ENCODE data around the gene SH3TC1. TPM values are rescaled to one million over a fixed set of nuclear protein-coding genes. Genes with fewer than 3 reads are reported as not detected.

The SH3TC1 gene
- total and polyA plus RNA-seq, 10 of the 15 experiments (the other 5 are each of a cell fraction or from before 2014, with no cell fraction given): 0.19 to 47.0 (median 18.4) TPM

DNA sequence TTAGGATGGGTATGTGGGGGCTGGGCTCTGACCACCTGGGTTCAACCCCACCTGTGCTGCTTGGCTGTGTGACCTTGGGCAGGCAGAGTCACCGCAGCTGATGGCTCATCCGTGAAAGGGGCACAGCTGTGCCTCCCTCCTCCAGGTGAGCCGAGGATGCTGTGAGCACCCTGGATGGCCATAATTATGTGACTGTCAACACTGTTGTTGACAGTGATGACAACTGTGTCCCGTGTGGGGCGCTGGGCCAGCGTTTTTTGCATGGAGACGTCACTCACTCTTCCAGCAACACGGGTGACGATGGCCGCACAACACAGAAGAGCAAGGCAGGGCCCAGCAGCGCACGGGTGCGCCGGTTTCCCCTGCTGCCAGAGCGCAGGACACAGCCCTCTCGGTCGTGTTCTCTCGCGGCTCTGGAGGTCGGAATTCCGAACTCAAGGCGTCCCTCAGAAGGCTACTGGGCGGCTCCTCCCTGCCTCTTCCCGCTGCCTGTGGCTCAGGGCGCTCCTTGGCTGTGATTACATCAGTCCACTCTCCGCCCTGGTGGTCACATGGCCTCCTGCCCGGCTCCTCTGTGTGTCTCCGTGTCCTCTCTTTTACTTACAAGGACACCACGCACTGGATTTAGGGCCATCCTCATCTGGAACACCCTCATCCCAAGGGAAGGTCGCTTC is 1.3 kb downstream of the SH3TC1 start (continued):
- TF ChIP-seq, protein P1, sequence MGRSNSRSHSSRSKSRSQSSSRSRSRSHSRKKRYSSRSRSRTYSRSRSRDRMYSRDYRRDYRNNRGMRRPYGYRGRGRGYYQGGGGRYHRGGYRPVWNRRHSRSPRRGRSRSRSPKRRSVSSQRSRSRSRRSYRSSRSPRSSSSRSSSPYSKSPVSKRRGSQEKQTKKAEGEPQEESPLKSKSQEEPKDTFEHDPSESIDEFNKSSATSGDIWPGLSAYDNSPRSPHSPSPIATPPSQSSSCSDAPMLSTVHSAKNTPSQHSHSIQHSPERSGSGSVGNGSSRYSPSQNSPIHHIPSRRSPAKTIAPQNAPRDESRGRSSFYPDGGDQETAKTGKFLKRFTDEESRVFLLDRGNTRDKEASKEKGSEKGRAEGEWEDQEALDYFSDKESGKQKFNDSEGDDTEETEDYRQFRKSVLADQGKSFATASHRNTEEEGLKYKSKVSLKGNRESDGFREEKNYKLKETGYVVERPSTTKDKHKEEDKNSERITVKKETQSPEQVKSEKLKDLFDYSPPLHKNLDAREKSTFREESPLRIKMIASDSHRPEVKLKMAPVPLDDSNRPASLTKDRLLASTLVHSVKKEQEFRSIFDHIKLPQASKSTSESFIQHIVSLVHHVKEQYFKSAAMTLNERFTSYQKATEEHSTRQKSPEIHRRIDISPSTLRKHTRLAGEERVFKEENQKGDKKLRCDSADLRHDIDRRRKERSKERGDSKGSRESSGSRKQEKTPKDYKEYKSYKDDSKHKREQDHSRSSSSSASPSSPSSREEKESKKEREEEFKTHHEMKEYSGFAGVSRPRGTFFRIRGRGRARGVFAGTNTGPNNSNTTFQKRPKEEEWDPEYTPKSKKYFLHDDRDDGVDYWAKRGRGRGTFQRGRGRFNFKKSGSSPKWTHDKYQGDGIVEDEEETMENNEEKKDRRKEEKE (IDR thresholded peaks at IDR 0.05): no peak
- TF ChIP-seq, protein P2, sequence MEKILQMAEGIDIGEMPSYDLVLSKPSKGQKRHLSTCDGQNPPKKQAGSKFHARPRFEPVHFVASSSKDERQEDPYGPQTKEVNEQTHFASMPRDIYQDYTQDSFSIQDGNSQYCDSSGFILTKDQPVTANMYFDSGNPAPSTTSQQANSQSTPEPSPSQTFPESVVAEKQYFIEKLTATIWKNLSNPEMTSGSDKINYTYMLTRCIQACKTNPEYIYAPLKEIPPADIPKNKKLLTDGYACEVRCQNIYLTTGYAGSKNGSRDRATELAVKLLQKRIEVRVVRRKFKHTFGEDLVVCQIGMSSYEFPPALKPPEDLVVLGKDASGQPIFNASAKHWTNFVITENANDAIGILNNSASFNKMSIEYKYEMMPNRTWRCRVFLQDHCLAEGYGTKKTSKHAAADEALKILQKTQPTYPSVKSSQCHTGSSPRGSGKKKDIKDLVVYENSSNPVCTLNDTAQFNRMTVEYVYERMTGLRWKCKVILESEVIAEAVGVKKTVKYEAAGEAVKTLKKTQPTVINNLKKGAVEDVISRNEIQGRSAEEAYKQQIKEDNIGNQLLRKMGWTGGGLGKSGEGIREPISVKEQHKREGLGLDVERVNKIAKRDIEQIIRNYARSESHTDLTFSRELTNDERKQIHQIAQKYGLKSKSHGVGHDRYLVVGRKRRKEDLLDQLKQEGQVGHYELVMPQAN (conservative IDR thresholded peaks at IDR 0.05): peak; percentile 56
- no peak for TF ChIP-seq WRNIP1 (IDR thresholded peaks at IDR 0.05; ENCODE audit: borderline replicate concordance, low read depth, low read length)
- TF ChIP-seq CHD1 (IDR thresholded peaks at IDR 0.05; ENCODE audit: low read depth, low read length): peak; percentile 12; the same call in 1 of the 2 replicates
- no peak for TF ChIP-seq SMC3 (IDR thresholded peaks at IDR 0.05; ENCODE audit: borderline replicate concordance, low read length)

All from GM12878 (cell line).